Right lobe of liver (tissue), 6 donors: Measurements from ENCODE around the gene FXYD6. TPM values are rescaled to one million over a fixed set of nuclear protein-coding genes. Genes with fewer than 3 reads are reported as not detected.
A peak's percentile ranks its signal among the peaks of the same experiment; 100 is the strongest.

ENCODE experiments used
- ATAC-seq, 4 donors: fragments of 200-7000 bp; cut with Tn5 transposase; one replicate each; pipeline ENCODE4 v1.9.1; 2020; ENCODE audit warnings: mild to moderate bottlenecking in 4 of 4, moderate library complexity in 4 of 4
- DNase-seq, 3 donors: peaks; one replicate each; pipeline ENCODE4 v3.0.0-alpha.2; 2020
- H3K27ac ChIP-seq, 3 donors: fragments of 200-600 bp; one replicate each; pipeline ENCODE4 v1.8.0; 2022
- H3K27me3 ChIP-seq, 2 donors: fragments of 200-600 bp; one replicate each; pipeline ENCODE4 v1.8.0; 2022
- H3K36me3 ChIP-seq, 4 donors: fragments of 200-600 bp; sonication (generic) in 1 of 4; one replicate each; pipeline versions ENCODE4 v1.5.1 to v1.8.0; 2017 to 2022; ENCODE audit warnings: control low read depth in 1 of 4
- H3K4me1 ChIP-seq, 4 donors: fragments of 200-600 bp; sonication (generic) in 1 of 4; one replicate each; pipeline versions ENCODE4 v1.5.1 to v1.8.0; 2017 to 2022; ENCODE audit warnings: control low read depth in 1 of 4
- H3K4me3 ChIP-seq, 3 donors: fragments of 200-600 bp; one replicate each; pipeline ENCODE4 v1.8.0; 2022
- H3K9me3 ChIP-seq, 4 donors: fragments of 200-600 bp; sonication (generic) in 1 of 4; one replicate each; pipeline versions ENCODE4 v1.5.1 to v1.8.0; 2017 to 2022; ENCODE audit warnings: control low read depth in 1 of 4
- POLR2A ChIP-seq: fragments of 450-650 bp; IDR thresholded peaks from one replicate; pipeline ENCODE4 v1.6.1; 2017; ENCODE audit warnings: antibody characterized with exemption, mild to moderate bottlenecking
- WGBS: methylation state at CpG from one replicate; pipeline ENCODE4 v1.1.6; 2018; ENCODE audit warnings: low coverage, low lambda C conversion rate; ENCODE audit not compliant: insufficient coverage; ENCODE audit errors: missing lambda C conversion rate; 5-methylcytosine and 5-hydroxymethylcytosine counted together
- intact Hi-C, 2 donors: fragments of 100-400 bp; cut with DNase I; formaldehyde crosslinking; loops; one replicate each; pipeline versions ENCODE4 v1.11.2 to v1.14.1; 2022
- total RNA-seq, 6 experiments: library from RNA; depleted of rRNA in 2 of 6; stranded (reverse); fragments of >200 nt in 2 of 6; fragmentation: NEBNext Ultra II Directional in 3 of 6; extraction: Animal tissue kit (Norgen Biotek cat#: 25700) in 3 of 6; gene quantifications; one replicate each; pipeline versions ENCODE4 v1.1.0 to v1.2.4, GENCODE V29; 2016 to 2023
- TF ChIP-seq, protein P1 (sequence below), 4 donors: fragments of 200-600 bp in 3 of 4; fragments of 450-650 bp in 1 of 4; IDR thresholded peaks; one replicate each; pipeline versions ENCODE4 v1.5.1 to v1.8.0; 2016 to 2022; ENCODE audit warnings: antibody characterized with exemption in 4 of 4, mild to moderate bottlenecking in 2 of 4
- donor health status: DM: no; HTN: yes; CAD: no.
- donor health status: DM: no; HTN: no; CAD: no.
- donor health status: DM: no; HTN: no; CAD: no.
- donor health status: DM: no; HTN: yes; CAD: no.
- donor health status: DM: no; HTN: yes; CAD: no.

Gene FXYD6
- total RNA-seq, 6 experiments from 2014 or later: 4.9 to 14.4 (median 8.9) TPM

DNA sequence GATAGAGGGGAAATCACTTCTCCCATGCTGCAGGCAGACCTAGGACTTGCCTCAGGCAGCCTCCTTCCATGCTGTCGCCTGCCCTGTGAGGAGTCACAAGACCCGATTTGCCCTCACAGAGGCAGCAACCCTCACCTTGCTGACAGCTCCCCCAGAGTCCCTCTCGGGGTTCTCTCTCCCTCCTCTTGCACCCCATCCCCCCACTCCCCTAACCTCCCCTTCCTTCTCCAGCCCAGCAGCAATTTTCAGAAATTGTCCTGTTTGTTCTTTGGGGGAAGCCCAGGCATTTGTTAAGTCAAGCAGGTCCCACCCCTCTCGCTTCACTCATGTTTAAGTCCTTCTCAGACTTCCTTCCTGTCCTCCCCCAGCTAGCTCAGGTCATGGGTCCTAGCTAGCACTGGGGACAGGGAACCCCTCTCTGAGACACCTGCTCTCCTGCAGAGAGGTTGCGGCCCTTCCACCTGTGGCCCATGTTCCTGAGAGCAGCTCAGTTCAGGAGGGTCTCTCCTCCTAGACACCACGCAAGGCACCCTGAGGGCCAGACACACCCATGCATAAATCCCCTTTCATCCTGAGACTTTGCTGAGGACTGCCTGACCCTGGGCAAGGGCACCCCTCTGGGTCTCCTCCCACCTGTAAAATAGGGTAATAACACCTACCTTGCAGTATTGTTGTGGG, 45.6 kb downstream of the FXYD6 start:
- no peak for DNase-seq

GRCh38 chr11:117830072-117830471, 46.4 kb downstream of the FXYD6 start:
- TF ChIP-seq, protein P1, sequence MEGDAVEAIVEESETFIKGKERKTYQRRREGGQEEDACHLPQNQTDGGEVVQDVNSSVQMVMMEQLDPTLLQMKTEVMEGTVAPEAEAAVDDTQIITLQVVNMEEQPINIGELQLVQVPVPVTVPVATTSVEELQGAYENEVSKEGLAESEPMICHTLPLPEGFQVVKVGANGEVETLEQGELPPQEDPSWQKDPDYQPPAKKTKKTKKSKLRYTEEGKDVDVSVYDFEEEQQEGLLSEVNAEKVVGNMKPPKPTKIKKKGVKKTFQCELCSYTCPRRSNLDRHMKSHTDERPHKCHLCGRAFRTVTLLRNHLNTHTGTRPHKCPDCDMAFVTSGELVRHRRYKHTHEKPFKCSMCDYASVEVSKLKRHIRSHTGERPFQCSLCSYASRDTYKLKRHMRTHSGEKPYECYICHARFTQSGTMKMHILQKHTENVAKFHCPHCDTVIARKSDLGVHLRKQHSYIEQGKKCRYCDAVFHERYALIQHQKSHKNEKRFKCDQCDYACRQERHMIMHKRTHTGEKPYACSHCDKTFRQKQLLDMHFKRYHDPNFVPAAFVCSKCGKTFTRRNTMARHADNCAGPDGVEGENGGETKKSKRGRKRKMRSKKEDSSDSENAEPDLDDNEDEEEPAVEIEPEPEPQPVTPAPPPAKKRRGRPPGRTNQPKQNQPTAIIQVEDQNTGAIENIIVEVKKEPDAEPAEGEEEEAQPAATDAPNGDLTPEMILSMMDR (IDR thresholded peaks at IDR 0.05): no peak
- TF ChIP-seq POLR2A: no peak
- no peaks in the 10 kb centered on the region for H3K9me3 ChIP-seq
- H3K27me3 ChIP-seq: no peaks in the 10 kb centered on the region
- ATAC-seq (no peak), DNase-seq (no peak)
- intact Hi-C loops: loop anchor here in 1 of 2 donors (10.0 kb wide), 1 partner anchor 115 kb away; no protein-coding TSS in a partner anchor
- no peaks in the 10 kb centered on the region for H3K4me1 ChIP-seq
- no peak overlapping the region for H3K27ac ChIP-seq
- no peaks in the 10 kb centered on the region for H3K36me3 ChIP-seq
- no peak overlapping the region for H3K4me3 ChIP-seq
- 62% methylated on average over 6 of the region's 14 CpGs for WGBS

More for the DNA sequence above, 45.6 kb downstream of the FXYD6 start:
- no peak for TF ChIP-seq POLR2A
- TF ChIP-seq, protein P1 (IDR thresholded peaks at IDR 0.05): no peak
- ATAC-seq: peak in 1 of 4 donors; percentile 16
- Histone ChIP-seq H3K4me3 (no peak overlapping the region), H3K36me3 (no peaks in the 10 kb centered on the region), H3K4me1 (no peaks in the 10 kb centered on the region), H3K9me3 (no peaks in the 10 kb centered on the region), H3K27ac (no peak overlapping the region), H3K27me3 (no peaks in the 10 kb centered on the region)
- intact Hi-C loops: loop anchor here in 1 of 2 donors (10.0 kb wide), 1 partner anchor 114 kb away; no protein-coding TSS in a partner anchor
- WGBS: 61% methylated on average over 6 of the region's 6 CpGs

- Histone ChIP-seq H3K4me3 (no peak overlapping the region), H3K36me3 (no peaks in the 10 kb centered on the region), H3K27ac (no peak overlapping the region), H3K27me3 (no peaks in the 10 kb centered on the region), H3K9me3 (no peaks in the 10 kb centered on the region), H3K4me1 (no peaks in the 10 kb centered on the region)
- WGBS: no CpG with 5 or more reads among the region's 7 CpGs
- DNase-seq (peak in 1 of 3 donors; percentile 41), ATAC-seq (no peak)
- intact Hi-C loops: no loop called here
- no peak for TF ChIP-seq POLR2A
- TF ChIP-seq, protein P1 (IDR thresholded peaks at IDR 0.05): no peak
Measured at GRCh38 chr11:117829369-117829725, 47.1 kb downstream of the FXYD6 start.

- no peak overlapping the region for H3K4me3 ChIP-seq
- no peak for TF ChIP-seq POLR2A
- TF ChIP-seq, protein P1 (IDR thresholded peaks at IDR 0.05): no peak
- no peaks in the 10 kb centered on the region for H3K4me1 ChIP-seq
- peak in 1 of 4 donors; percentile 29 for ATAC-seq
- H3K27me3 ChIP-seq: no peaks in the 10 kb centered on the region
- peak in 1 of 3 donors; percentile 38 for DNase-seq
- intact Hi-C loops: no loop called here
- no peaks in the 10 kb centered on the region for H3K36me3 ChIP-seq
- no peak overlapping the region for H3K27ac ChIP-seq
- WGBS: 20% methylated on average over 2 of the region's 16 CpGs
- no peaks in the 10 kb centered on the region for H3K9me3 ChIP-seq
Measured at GRCh38 chr11:117828611-117829368, 47.7 kb downstream of the FXYD6 start.
